ENCODE data around the gene PITPNC1. TPM values are rescaled to one million over a fixed set of nuclear protein-coding genes. Genes with fewer than 3 reads are reported as not detected.
A peak's percentile ranks its signal among the peaks of the same experiment; 100 is the strongest.
"Not testable (repeated sequence)": the region's sequence is repeated elsewhere in the genome, so short reads cannot be mapped to it uniquely, and the experiment has no call there.

Gene PITPNC1
- total RNA-seq, 1 donor from 2014 or later: 40.3 TPM

- TF ChIP-seq CTCF (IDR thresholded peaks at IDR 0.05; ENCODE audit: partially characterized antibody, unreplicated experiment): peak; percentile 90
- Mint-ChIP-seq H3K36me3 (ENCODE audit: unreplicated experiment) (peaks cover 4% of the 10 kb centered on the region), H3K27me3 (ENCODE audit: unreplicated experiment) (no peaks in the 10 kb centered on the region), H3K27ac (ENCODE audit: unreplicated experiment) (peak within 1 kb of the TSS; percentile 93), H3K4me1 (ENCODE audit: low read depth, unreplicated experiment) (no peaks in the 10 kb centered on the region), H3K9me3 (ENCODE audit: unreplicated experiment) (no peaks in the 10 kb centered on the region), H3K4me3 (ENCODE audit: unreplicated experiment) (peak within 1 kb of the TSS; percentile 97)
- peak; percentile 99 for DNase-seq
These were observed 340.7 kb downstream of the PITPNC1 start, which contains the start of gene NOL11 for GRCh38 chr17:67717624-67718324. Gene NOL11 (plus strand): TSS chr17:67717936. CDS start chr17:67717948, 12 bp downstream.

GRCh38 chr17:67718325-67718941, 341.4 kb downstream of the PITPNC1 start:
- Mint-ChIP-seq H3K4me1 (ENCODE audit: low read depth, unreplicated experiment) (no peaks in the 10 kb centered on the region), H3K27ac (ENCODE audit: unreplicated experiment) (peak overlapping the region; percentile 93), H3K9me3 (ENCODE audit: unreplicated experiment) (no peaks in the 10 kb centered on the region), H3K36me3 (ENCODE audit: unreplicated experiment) (peaks cover 4% of the 10 kb centered on the region), H3K4me3 (ENCODE audit: unreplicated experiment) (peak overlapping the region; percentile 97), H3K27me3 (ENCODE audit: unreplicated experiment) (no peaks in the 10 kb centered on the region)
- DNase-seq: no peak
- no peak for TF ChIP-seq CTCF (IDR thresholded peaks at IDR 0.05; ENCODE audit: partially characterized antibody, unreplicated experiment)

GRCh38 chr17:67725373-67725791, 348.3 kb downstream of the PITPNC1 start:
- H3K9me3 Mint-ChIP-seq (ENCODE audit: unreplicated experiment): no peaks in the 10 kb centered on the region
- no peaks in the 10 kb centered on the region for H3K4me1 Mint-ChIP-seq (ENCODE audit: low read depth, unreplicated experiment)
- TF ChIP-seq CTCF (IDR thresholded peaks at IDR 0.05; ENCODE audit: partially characterized antibody, unreplicated experiment): no peak
- no peak for DNase-seq
- no peaks in the 10 kb centered on the region for H3K36me3 Mint-ChIP-seq (ENCODE audit: unreplicated experiment)
- no peaks in the 10 kb centered on the region for H3K27me3 Mint-ChIP-seq (ENCODE audit: unreplicated experiment)
- H3K27ac Mint-ChIP-seq (ENCODE audit: unreplicated experiment): no peak overlapping the region
- H3K4me3 Mint-ChIP-seq (ENCODE audit: unreplicated experiment): no peak overlapping the region

GRCh38 chr17:67725807-67726206, 348.7 kb downstream of the PITPNC1 start:
- DNase-seq: no peak
- no peaks in the 10 kb centered on the region for H3K9me3 Mint-ChIP-seq (ENCODE audit: unreplicated experiment)
- no peak overlapping the region for H3K27ac Mint-ChIP-seq (ENCODE audit: unreplicated experiment)
- TF ChIP-seq CTCF (IDR thresholded peaks at IDR 0.05; ENCODE audit: partially characterized antibody, unreplicated experiment): no peak
- H3K27me3 Mint-ChIP-seq (ENCODE audit: unreplicated experiment): no peaks in the 10 kb centered on the region
- H3K36me3 Mint-ChIP-seq (ENCODE audit: unreplicated experiment): no peaks in the 10 kb centered on the region
- no peaks in the 10 kb centered on the region for H3K4me1 Mint-ChIP-seq (ENCODE audit: low read depth, unreplicated experiment)
- no peak overlapping the region for H3K4me3 Mint-ChIP-seq (ENCODE audit: unreplicated experiment)

GRCh38 chr17:67727152-67728039, 350.3 kb downstream of the PITPNC1 start:
- not testable (repeated sequence) for H3K4me3 Mint-ChIP-seq (ENCODE audit: unreplicated experiment); H3K27ac Mint-ChIP-seq (ENCODE audit: unreplicated experiment); H3K27me3 Mint-ChIP-seq (ENCODE audit: unreplicated experiment); H3K36me3 Mint-ChIP-seq (ENCODE audit: unreplicated experiment); DNase-seq; H3K4me1 Mint-ChIP-seq (ENCODE audit: low read depth, unreplicated experiment); H3K9me3 Mint-ChIP-seq (ENCODE audit: unreplicated experiment)
